Gastrocnemius medialis (tissue), 4 donors: ENCODE results near the gene GRIK5. TPM values are rescaled to one million over a fixed set of nuclear protein-coding genes. Genes with fewer than 3 reads are reported as not detected.

ENCODE experiments used
- ATAC-seq, 2 donors: fragments of 150-250 bp; one replicate each; pipeline ENCODE4 v1.9.1; 2016
- DNase-seq, 2 donors: peaks; one replicate each; pipeline ENCODE4 v3.0.0-alpha.2; 2019
- H3K27ac ChIP-seq, 4 donors: fragments of 200-600 bp; sonication (generic); 1 replicate in 1 of 4; 2 replicates in 3 of 4; pipeline ENCODE4 v1.5.1; 2016 to 2018; ENCODE audit warnings: mild to moderate bottlenecking in 2 of 4, moderate library complexity in 1 of 4
- H3K27me3 ChIP-seq, 3 donors: fragments of 200-600 bp; sonication (generic) in 2 of 3; 1 replicate in 1 of 3; 2 replicates in 2 of 3; pipeline versions ENCODE4 v1.5.1 to v1.6.0; 2016 to 2019; ENCODE audit warnings: mild to moderate bottlenecking in 1 of 3, moderate library complexity in 1 of 3
- H3K36me3 ChIP-seq, 2 donors: fragments of 200-600 bp; sonication (generic) in 1 of 2; one replicate each; pipeline ENCODE4 v1.5.1; 2017 to 2018
- H3K4me1 ChIP-seq, 2 donors: fragments of 200-600 bp; sonication (generic) in 1 of 2; one replicate each; pipeline ENCODE4 v1.5.1; 2016 to 2017; ENCODE audit warnings: mild to moderate bottlenecking in 2 of 2
- H3K4me3 ChIP-seq, 4 donors: fragments of 200-600 bp; sonication (generic) in 3 of 4; 1 replicate in 1 of 4; 2 replicates in 3 of 4; pipeline ENCODE4 v1.5.1; 2016 to 2019; ENCODE audit warnings: mild to moderate bottlenecking in 2 of 4
- H3K9me3 ChIP-seq, 3 donors: fragments of 200-600 bp; sonication (generic) in 2 of 3; 1 replicate in 1 of 3; 2 replicates in 2 of 3; pipeline ENCODE4 v1.5.1; 2016 to 2019
- CTCF ChIP-seq, 5 experiments: fragments of 450-650 bp in 3 of 5; fragments of 200-600 bp in 2 of 5; sonication (generic) in 2 of 5; IDR thresholded peaks in 4 of 5; conservative IDR thresholded peaks in 1 of 5; 1 replicate in 4 of 5; 2 replicates in 1 of 5; pipeline ENCODE4 v1.5.1; 2016 to 2019; ENCODE audit warnings: antibody characterized with exemption in 5 of 5, mild to moderate bottlenecking in 3 of 5, moderate library complexity in 3 of 5
- POLR2A ChIP-seq, 2 donors: fragments of 450-650 bp; IDR thresholded peaks; one replicate each; pipeline ENCODE4 v1.6.1; 2017; ENCODE audit warnings: antibody characterized with exemption in 2 of 2, mild to moderate bottlenecking in 2 of 2, moderate library complexity in 2 of 2
- in situ Hi-C, 4 donors: fragments of 200-750 bp; cut with MboI; loops; one replicate each; pipeline versions ENCODE4 v1.15.0 to v1.8.0; 2017; ENCODE audit warnings: low sequenced_read_pairs in 4 of 4
- intact Hi-C: fragments of 100-400 bp; cut with DNase I; formaldehyde crosslinking; loops from one replicate; pipeline ENCODE4 v1.15.1; 2023; ENCODE audit warnings: low total_unique reads
- total RNA-seq, 4 donors: library from RNA; depleted of rRNA; stranded (reverse); fragments of >200 nt; gene quantifications; one replicate each; pipeline versions ENCODE4 v1.1.0 to v1.2.3, GENCODE V29; 2016

The GRIK5 gene
- total RNA-seq, 4 donors from 2014 or later, result 0.20 to 1.0 (median 0.62) TPM; not detected in 1

- intact Hi-C loops (no loop called here), in situ Hi-C loops (no loop called here)
- no peak for DNase-seq
- TF ChIP-seq POLR2A (IDR thresholded peaks at IDR 0.05) (no peak), CTCF (IDR thresholded peaks at IDR 0.05 in 4 of 5, conservative IDR thresholded peaks at IDR 0.05 in 1 of 5) (no peak)
- Histone ChIP-seq H3K9me3 (no peaks in the 10 kb centered on the region), H3K4me3 (no peak overlapping the region), H3K27ac (no peak overlapping the region), H3K36me3 (no peaks in the 10 kb centered on the region), H3K27me3 (peaks cover 15 to 27% (median 25%) of the 10 kb centered on the region in 3 donors), H3K4me1 (no peaks in the 10 kb centered on the region)
- ATAC-seq, result no peak
Measured at GRCh38 chr19:42064432-42064831, 5.6 kb downstream of the GRIK5 start.

GRCh38 chr19:42062381-42062780 is 7.6 kb downstream of the GRIK5 start:
- H3K9me3 ChIP-seq, result no peaks in the 10 kb centered on the region
- in situ Hi-C loops, result no loop called here
- ATAC-seq (no peak), DNase-seq (no peak)
- H3K4me1 ChIP-seq, result peaks cover 0 to 7% of the 10 kb centered on the region in 2 donors
- H3K27me3 ChIP-seq, result peaks cover 8 to 9% (median 9%) of the 10 kb centered on the region in 3 donors
- intact Hi-C loops, result no loop called here
- H3K36me3 ChIP-seq, result no peaks in the 10 kb centered on the region
- no peak for TF ChIP-seq CTCF (IDR thresholded peaks at IDR 0.05 in 4 of 5, conservative IDR thresholded peaks at IDR 0.05 in 1 of 5)
- TF ChIP-seq POLR2A (IDR thresholded peaks at IDR 0.05), result no peak
- no peak overlapping the region for H3K4me3 ChIP-seq
- no peak overlapping the region for H3K27ac ChIP-seq

GRCh38 chr19:42060117-42060516 is 9.9 kb downstream of the GRIK5 start:
- intact Hi-C loops (no loop called here), in situ Hi-C loops (no loop called here)
- TF ChIP-seq POLR2A (IDR thresholded peaks at IDR 0.05), result no peak
- TF ChIP-seq CTCF (IDR thresholded peaks at IDR 0.05 in 4 of 5, conservative IDR thresholded peaks at IDR 0.05 in 1 of 5), result no peak
- Histone ChIP-seq H3K4me3 (no peak overlapping the region), H3K36me3 (no peaks in the 10 kb centered on the region), H3K27me3 (no peaks in the 10 kb centered on the region), H3K4me1 (peaks cover 0 to 7% of the 10 kb centered on the region in 2 donors), H3K27ac (no peak overlapping the region), H3K9me3 (no peaks in the 10 kb centered on the region)
- DNase-seq, result no peak
- no peak for ATAC-seq

- ATAC-seq, result no peak
- no peaks in the 10 kb centered on the region for H3K36me3 ChIP-seq
- in situ Hi-C loops, result no loop called here
- no peak overlapping the region for H3K4me3 ChIP-seq
- TF ChIP-seq POLR2A (IDR thresholded peaks at IDR 0.05) (no peak), CTCF (IDR thresholded peaks at IDR 0.05 in 4 of 5, conservative IDR thresholded peaks at IDR 0.05 in 1 of 5) (no peak)
- DNase-seq, result no peak
- no peak overlapping the region for H3K27ac ChIP-seq
- intact Hi-C loops, result no loop called here
- peaks cover 0 to 7% of the 10 kb centered on the region in 2 donors for H3K4me1 ChIP-seq
- H3K27me3 ChIP-seq, result no peaks in the 10 kb centered on the region
- H3K9me3 ChIP-seq, result no peaks in the 10 kb centered on the region
Measured at GRCh38 chr19:42059196-42059595, 10.8 kb downstream of the GRIK5 start.

GRCh38 chr19:42057846-42058245 is 12.2 kb downstream of the GRIK5 start:
- Histone ChIP-seq H3K9me3 (no peaks in the 10 kb centered on the region), H3K4me1 (peaks cover 6 to 10% of the 10 kb centered on the region in 2 donors), H3K27ac (peak overlapping the region in 2 of 4 donors; percentile 41 to 55), H3K4me3 (no peak overlapping the region), H3K27me3 (no peaks in the 10 kb centered on the region), H3K36me3 (no peaks in the 10 kb centered on the region)
- in situ Hi-C loops (no loop called here), intact Hi-C loops (no loop called here)
- peak in 1 of 2 donors; percentile 66 for DNase-seq
- ATAC-seq, result peak; percentile 57 to 89
- TF ChIP-seq CTCF (IDR thresholded peaks at IDR 0.05 in 4 of 5, conservative IDR thresholded peaks at IDR 0.05 in 1 of 5), result no peak
- TF ChIP-seq POLR2A (IDR thresholded peaks at IDR 0.05), result no peak
